ENCODE results near the gene WWTR1.

Gene WWTR1

DNA sequence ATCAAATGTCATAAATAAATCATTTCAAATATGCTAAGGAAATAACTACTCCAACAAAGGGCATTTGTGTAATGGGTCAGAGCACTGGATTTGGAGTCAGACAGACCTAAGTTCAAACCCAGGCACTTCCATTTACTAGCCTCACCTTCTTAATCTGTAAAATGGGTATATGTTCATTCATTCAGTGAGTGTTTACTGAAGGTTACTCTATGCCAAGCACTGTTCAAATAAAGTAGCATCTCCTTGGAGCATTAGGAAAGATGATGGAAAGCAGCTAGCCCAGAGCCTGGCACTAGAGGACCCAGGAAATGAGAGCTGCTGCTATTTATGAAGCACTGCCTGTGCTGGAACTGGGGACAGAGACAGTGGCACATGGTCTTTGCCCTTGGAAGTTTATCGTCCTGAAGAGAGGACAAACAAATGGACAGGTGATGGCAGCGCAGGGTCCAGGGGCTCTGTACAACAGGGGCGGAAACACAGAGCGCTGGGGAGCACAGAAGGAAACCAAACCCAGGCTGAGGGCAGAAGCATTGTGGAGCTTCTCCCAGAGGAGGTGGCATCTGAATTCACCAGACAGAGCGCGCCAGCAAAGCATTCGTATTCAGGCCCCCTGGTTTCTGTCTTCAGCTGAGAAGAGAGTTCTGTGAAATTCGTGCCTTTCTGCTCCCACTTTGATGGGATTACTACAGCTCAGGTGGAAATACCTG, 164.4 kb downstream of the WWTR1 start:
- no peak for DNase-seq

DNA sequence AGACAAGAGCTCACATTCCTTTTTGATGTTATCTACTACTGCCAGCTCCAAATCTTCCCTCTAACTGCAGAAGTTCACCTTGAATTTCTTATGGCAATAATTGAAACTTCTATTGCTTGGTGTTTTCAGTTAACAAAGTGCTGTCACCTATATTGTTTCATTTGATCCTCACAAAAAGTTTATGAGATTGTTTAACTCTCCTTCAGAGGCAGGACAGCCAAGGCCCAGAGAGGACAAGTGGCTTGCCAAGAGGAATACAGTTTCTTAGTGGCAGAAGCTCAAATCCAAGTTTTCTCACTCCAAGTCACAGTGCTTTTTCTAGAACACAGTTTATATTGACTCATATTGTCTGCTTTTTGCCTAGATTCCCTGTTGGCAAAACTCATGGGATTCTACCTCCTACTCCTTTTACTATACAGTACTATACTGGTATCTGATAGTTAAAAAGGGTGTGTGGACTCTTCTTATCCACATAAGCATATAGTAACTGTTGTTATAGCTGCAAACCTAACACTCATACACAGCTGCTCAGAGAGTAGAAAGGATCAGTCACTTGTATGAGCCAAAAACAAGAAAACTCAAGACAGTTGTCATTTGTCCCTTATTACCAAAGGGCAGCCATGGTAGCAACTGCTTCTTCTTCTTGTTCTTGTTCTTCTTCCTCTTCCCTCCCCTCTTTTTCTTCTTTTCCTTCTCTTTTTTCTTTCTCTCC, 167.4 kb downstream of the WWTR1 start:
- no peak for DNase-seq

DNA sequence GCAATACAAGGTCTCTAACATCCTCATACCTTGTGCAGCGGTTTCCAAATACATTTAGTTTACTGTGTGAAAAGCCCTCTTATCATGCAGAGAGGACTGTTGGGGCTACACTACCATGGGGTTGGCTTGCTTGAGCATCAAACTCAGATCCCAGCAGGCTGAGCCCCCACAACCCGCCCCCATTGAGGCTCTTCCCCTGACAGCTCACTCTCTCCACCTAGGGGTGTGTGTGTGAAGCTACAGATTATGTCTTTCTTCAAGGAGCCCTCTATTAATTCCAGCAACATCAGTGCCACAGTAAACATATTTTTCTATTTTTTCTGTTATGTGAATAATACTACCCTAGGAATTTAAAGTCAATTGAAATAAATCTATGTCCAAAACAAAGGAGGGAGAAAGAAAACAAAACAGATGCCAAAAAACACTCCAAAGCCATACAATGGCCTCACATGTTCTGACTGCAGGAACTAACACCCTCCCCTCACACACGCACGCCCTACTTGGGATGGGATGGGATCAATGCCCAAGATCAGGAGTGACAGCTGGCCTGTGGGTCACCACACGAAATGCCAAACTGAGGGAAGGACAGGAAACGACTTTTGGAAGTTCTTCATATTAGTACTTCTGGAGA, 168.7 kb downstream of the WWTR1 start:
- DNase-seq: peak; percentile 45

DNA sequence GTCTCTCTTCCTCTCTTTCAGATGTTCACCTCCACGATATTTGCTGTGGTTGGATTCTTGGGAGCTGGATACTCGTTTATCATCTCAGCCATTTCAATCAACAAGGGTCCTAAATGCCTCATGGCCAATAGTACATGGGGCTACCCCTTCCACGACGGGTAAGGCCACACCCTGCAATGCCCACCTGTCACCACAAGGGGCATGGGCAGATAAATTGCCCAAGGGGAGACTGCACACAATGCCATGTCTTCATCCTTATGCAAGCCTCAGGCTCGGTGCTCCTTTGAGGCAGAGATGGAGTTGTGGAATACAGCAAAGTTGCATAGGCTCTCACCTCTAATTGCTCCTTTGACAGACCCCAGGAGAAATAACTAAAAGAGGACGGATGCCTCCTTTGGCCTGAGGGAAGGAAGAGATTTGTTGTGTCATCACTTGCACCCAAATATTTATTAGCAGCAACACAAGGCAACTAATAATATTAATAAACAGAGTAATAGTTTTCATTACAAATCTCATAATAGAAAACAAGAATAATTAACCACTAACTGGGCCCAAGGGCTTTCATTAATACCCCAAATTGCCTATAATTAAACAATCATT, 170.1 kb downstream of the WWTR1 start:
- peak; percentile 50 for DNase-seq

DNA sequence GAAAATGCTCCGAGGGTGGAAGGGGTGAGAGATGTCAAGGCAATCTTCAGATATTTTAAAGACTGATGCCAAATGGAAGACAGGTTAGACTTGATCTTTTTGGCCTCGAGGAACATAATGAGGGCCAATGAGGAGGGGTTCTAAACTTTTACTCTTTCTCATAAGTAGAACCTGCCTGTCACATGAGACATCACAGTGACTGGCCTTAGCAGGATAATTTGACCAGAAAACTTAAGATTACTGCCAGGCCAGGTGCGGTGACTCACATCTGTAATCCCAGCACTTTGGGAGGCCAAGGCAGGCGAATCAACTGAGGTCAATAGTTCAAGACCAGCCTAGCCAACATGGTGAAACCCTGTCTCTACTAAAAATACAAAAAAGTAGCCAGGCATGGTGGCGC, 171.1 kb downstream of the WWTR1 start:
- no peak for DNase-seq

DNA sequence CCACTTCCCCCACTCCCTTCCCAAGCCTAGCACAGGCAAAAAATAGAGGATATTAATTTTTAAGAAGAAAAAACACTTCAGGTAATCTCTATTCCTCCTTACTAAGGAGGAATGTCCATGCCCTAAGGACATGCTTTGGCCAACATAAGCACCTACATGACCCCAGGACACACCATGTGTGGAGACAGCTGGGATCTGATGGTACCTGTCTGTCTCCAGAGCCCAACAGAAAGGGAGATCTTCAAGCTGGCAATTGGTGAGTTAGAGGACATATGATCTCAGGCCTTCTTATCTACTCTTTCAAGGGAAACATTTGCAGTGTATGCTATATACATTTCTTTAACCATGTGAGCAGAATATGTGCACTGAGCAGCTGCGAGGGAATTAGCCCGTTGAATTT, 176.3 kb downstream of the WWTR1 start:
- no peak for DNase-seq

DNA sequence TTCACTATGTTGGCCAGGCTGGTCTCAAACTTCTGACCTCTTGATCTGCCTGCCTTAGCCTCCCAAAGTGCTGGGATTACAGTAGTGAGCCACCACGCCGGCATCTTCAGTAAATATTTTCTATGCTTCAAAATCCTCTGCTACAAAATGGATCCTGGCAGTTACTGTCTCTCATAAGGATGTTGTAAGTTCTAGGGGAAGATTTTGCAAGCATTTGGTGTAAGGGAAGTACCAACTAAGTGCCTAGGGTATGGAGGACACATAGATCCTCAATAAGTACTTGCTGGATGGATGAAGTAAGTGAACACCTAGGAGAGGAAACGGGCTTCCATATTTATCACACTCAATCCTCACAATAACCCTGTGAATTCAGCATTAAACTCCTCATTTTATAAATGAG, 176.8 kb downstream of the WWTR1 start:
- no peak for DNase-seq

DNA sequence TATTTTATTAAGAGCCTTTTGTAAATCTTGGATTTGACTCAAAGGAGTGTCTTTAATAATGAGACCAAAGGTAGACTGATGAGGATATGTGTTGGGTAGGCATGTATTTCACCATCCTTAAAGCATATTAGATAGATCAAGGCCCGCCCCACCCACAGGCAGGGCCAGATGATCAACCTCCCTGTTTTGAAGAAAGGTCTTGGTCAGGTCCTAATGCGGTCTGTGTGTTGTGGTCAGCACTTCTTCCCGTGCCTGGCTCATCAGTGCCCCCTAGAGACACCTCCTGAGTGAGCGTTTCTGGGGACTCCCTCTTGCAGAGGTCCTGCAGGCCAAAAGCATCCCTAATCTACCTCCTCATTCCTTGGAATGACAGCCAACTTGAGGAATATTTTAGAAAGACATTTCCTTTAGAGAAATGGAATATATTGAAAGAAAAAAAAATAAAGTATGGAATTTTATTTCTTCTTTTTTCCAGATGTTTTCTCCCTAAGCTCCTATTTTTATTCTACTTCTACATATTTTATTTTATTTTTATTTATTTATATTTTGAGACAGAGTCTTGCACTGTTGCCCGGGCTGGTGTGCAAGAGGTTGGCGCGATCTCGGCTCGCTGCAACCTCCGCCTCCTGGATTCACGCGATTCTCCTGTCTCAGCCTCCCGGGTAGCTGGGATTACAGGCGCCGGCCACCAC, 177.4 kb downstream of the WWTR1 start:
- DNase-seq: peak; percentile 76

DNA sequence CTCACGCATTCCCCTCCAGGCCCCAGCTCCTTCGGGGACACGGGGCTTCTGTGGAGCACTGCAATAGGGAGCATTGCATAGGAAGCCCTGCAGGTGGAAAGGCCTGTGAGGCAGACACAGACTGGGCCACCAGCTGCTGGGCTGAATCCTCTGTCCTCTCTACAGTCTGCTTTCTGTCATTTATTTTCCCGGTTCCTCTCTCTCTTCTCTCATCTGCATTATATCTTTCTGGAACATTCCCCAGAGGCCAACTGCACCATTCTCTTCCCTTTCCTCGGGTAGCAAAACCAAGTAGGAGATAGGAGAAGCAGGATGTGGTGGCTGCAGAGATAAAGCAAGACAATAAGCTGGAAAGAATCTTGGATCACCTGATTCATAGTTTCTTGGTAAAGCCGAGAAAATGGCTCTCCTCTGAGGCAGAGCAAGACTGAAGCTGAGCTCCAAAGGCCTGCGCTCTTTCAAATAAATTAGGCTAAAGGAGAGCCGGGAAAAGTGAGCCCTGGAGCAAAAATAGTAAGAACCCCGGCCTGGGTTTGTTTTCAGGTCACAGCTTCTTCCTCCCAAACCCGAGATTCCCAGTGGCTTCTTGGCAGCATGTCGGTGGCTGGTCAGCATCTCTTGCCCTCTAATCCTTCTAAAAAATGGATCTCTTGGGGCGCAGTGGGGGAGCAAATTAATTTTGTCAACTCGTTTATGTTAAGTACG, 178.1 kb downstream of the WWTR1 start:
- no peak for DNase-seq

DNA sequence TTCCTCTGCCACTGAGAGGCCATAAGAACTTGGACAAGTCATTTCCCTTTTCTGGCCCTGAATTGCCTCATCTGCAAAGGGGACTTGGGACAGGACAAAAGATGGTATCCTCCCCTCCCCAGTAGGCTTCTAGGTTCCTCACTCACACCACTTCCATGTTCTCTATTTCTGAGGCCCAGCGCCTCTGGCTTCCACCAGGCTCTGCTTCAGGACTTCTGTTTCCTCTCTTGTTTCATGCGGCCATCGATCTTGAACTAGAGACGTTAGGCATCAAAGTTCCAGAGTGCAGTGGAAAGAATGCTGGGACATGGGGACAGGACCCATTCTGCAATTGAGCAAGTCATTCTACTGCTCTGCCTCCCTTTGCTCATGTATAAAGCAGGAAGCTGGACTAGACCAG, 181.6 kb downstream of the WWTR1 start:
- no peak for DNase-seq

DNA sequence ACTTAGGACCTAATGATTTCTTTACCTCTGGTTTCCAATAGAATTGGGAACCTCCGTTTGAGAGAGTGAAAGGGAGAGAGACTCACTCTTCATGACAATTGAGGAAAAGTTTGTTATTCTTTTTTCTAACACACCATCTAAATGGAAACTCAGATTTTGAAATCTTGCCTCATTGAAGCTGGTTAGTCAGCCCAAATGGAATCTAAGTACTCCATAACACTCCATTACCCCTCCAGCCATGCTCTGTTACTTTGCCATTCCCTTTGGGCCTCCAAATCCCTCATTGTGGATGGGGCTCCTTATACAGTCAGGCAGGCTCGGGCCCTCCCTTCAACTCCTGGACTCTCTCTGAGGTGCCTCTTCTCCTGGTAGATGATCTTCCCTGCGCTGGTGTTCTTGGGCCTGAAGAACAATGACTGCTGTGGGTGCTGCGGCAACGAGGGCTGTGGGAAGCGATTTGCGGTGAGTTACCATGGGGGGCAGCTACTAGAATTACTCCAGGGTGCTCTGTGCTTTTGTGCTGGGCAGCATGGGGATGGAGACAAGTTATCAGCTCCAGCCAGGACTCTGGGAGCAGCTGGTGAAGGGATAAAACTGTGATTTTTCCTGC, 182.3 kb downstream of the WWTR1 start:
- DNase-seq: no peak

DNA sequence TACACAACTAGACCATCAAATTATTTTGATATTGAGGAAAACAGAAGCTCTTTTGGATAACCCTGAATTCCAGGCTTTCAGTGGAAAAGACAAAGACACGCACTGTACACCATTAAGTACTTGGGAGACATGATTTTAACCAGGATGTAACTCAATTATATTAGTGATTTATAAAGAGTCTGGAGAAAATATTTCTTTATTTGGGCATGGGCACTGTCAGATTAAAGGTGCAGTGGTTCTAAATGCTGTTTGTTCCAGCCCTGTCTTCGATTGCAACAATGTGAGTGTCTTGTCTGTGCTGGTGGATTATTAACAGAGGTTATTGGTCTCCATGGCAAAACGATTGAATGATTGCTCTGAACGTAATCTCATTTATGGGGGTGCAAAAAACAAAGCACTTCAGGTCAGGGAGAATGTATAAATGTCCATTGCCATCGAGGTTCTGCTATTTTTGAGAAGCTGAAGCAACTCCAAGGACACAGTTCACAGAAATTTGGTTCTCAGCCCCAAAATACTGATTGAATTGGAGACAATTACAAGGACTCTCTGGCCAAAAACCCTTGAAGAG, 183.5 kb downstream of the WWTR1 start, which contains the start of gene TM4SF4:
Gene TM4SF4, plus strand, starts transcription at position 448 of the 568 bp plus-strand sequence. CDS start 181 bp downstream, outside the sequence.
- no peak for DNase-seq

DNA sequence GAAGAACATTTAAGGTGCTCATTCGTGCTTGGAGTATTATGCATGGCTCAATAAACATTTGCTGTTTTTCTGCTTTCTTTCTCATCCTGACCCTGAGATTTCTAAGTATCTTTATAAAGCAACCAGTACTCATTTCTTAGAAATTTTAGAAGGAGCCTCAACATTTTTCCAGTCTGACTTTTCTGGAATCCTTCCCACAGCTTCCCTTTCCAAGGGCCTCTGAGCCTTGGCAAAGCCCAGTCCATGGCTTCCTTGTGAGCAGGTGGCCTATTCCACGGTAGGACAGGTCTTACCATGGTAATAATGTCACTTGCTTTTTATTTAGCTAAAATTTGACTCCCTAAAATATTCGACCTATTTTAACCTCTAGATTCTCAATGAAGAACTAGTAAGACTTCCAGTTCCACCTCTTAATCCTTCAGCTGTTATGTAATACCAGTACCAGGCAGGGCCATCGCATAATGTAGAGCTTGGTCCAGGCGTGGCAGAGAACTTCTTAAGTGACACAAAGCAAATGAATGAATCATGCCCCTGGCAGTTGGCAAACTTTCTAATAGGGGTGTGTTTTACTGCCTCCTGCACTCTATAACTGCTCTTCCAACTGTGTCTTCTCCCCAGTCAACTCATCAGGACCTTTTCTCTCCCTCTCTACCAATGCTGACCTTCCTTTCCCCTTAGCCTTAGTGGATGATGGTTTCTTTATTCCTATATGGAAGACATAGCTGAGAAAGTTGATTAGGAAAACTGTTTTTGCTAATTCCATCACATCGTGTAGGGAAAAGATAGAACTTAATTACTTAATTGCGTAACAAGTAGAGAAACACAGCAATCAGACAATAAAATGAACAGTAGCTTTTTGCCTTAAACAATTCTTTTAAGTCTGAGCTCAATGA, 184.2 kb downstream of the WWTR1 start:
- DNase-seq: peak; percentile 53

DNA sequence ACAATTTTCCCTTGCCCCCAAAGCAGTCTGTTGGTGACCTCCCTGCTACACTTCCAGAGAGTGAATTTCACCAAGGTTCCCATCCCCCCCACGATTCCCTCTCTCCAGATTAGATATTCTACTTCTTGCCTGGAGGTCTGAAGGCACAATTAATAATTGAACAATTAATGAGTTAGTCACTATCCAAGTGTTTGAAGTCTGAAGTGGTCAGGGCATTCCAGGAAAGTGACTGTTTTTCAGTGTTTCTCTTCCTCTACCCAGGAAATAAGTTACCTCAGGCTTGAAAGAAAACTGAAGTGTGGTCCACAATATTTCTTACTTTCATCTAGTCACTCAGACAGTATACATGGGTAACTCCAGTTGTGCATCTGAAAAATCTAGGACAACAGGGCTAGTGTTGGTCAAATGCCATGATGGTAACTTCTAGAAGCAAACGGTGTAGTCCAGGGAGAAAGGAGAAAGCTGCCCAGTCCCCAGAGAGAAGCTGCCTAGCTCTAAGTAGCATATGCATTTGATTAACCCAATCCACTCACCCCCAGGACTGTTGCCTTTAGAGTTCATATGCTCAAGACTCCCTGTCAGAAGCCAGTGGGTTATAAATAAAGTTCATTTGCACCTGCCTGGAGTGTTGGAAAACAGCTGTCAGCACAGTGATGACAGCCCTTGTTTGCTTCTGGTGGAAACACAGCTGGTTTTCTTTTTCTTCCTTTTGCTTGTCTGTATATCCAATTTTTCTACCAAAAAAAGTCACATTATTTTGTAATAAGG, 185.6 kb downstream of the WWTR1 start:
- peak; percentile 28 for DNase-seq

DNA sequence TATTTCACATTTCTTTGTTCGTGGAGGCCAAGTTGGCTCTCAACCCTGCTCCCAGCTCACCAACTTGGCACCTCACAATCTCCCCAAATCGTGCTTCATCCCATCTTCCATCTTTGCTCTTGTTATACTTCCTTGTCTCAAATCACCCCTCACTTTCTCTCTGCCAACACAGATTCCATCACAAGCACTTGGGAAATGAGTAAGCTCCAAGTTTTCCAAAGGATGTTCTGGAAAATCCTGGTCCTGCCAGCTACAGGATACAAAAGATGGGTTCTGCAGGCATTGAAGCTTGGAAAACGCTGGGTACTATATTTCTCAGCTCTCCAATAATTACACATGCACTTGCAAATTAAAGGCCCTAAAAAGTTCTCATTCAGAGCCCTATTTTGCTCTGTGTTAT, 187.4 kb downstream of the WWTR1 start:
- DNase-seq: no peak

DNA sequence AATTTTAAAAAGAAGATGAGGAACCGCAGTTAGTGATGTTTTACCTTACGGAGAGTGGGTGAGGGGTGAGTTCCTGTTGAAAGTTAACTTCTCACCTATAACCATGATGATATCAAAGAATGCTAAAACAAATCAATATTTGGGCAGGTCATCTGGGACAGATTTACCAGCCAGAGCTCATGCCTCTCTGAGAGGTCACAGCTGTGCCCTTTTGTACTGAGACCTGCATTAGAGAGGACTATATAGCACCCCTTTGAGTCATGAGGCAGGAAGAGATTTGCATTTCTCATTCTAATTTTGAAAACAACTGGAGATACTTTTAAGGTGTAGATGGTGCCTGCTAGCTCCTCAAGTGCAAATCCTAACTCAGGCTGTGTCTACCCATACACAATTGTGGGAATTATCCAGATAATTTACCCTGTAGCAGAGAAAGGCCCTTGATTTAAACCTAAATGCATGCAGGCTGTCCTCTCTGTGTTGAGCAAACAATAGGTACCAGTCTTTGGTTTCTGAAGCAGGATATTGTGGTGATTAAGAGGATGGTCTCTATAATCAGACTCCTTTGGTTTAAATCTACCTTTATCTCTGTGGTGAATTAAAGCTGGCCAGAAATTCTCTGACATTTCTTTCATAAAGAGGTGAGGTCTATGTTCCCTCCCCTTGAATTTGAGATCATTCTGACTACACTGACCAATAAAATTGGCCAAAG, 189.2 kb downstream of the WWTR1 start:
- DNase-seq: no peak
